DOHH2 (cell line): ENCODE measurements around the gene TUSC2.
"Not testable (repeated sequence)": the region's sequence is repeated elsewhere in the genome, so short reads cannot be mapped to it uniquely, and the experiment has no call there.

Experiments used
- H3F3A ChIP-seq: fragments of 200-600 bp; sonication (generic), shearing (Covaris generic); 2 replicates; pipeline ENCODE4 v1.6.0; 2016; ENCODE audit warnings: antibody characterized with exemption, mild to moderate bottlenecking; ENCODE audit not compliant: control insufficient read depth, insufficient read depth
- H3K27ac ChIP-seq: fragments of 200-600 bp; sonication (generic); 2 replicates; pipeline ENCODE4 v1.5.1; 2014; ENCODE audit warnings: low read depth, mild to moderate bottlenecking, low read length, moderate library complexity
- H3K27me3 ChIP-seq: fragments of 200-600 bp; sonication (generic); 2 replicates; pipeline ENCODE4 v1.6.1; 2014; ENCODE audit warnings: mild to moderate bottlenecking, low read length, mixed read lengths; ENCODE audit not compliant: control insufficient read depth
- H3K36me3 ChIP-seq: fragments of 200-600 bp; sonication (generic); 2 replicates; pipeline ENCODE4 v1.6.1; 2014; ENCODE audit warnings: mild to moderate bottlenecking, low read length, moderate library complexity, mixed read lengths; ENCODE audit not compliant: control insufficient read depth
- H3K4me1 ChIP-seq: fragments of 200-600 bp; sonication (generic); 2 replicates; pipeline ENCODE4 v1.6.1; 2014; ENCODE audit warnings: mild to moderate bottlenecking, low read length, mixed read lengths; ENCODE audit not compliant: control insufficient read depth
- H3K4me2 ChIP-seq: fragments of 200-600 bp; sonication (generic); 2 replicates; pipeline ENCODE4 v1.6.0; 2014; ENCODE audit warnings: mild to moderate bottlenecking, low read length, moderate library complexity
- H3K4me3 ChIP-seq: fragments of 200-600 bp; sonication (generic); 2 replicates; pipeline ENCODE4 v1.5.1; 2014; ENCODE audit warnings: mild to moderate bottlenecking, low read length, mixed read lengths
- H3K79me2 ChIP-seq: fragments of 200-600 bp; sonication (generic); 2 replicates; pipeline ENCODE4 v1.6.1; 2014; ENCODE audit warnings: mild to moderate bottlenecking, low read length, mixed read lengths; ENCODE audit not compliant: control insufficient read depth
- H3K9me2 ChIP-seq: fragments of 200-600 bp; sonication (generic); replicated peaks from 2 replicates; pipeline ENCODE4 v1.6.1; 2014; ENCODE audit warnings: mild to moderate bottlenecking, low read length, mixed read lengths; ENCODE audit not compliant: control insufficient read depth
- H3K9me3 ChIP-seq: fragments of 200-600 bp; sonication (generic); 2 replicates; pipeline ENCODE4 v1.6.1; 2014; ENCODE audit warnings: antibody characterized with exemption, low read length, mixed read lengths; ENCODE audit not compliant: control insufficient read depth, insufficient read depth
- H4K20me1 ChIP-seq: fragments of 200-600 bp; sonication (generic); 2 replicates; pipeline ENCODE4 v1.6.0; 2014; ENCODE audit warnings: low read depth, mild to moderate bottlenecking, antibody characterized with exemption, low read length, moderate library complexity; ENCODE audit not compliant: control insufficient read depth, insufficient read depth
- CTCF ChIP-seq: fragments of 200-600 bp; sonication (generic); IDR thresholded peaks from one replicate; pipeline ENCODE4 v1.5.1; 2014; ENCODE audit warnings: antibody characterized with exemption, mild to moderate bottlenecking, low read depth, low read length; ENCODE audit not compliant: poor library complexity, severe bottlenecking
- EZH2phosphoT487 ChIP-seq: fragments of 200-600 bp; sonication (generic); IDR thresholded peaks from 2 replicates; pipeline ENCODE4 v1.6.1; 2017; ENCODE audit warnings: borderline replicate concordance, mild to moderate bottlenecking, antibody characterized with exemption, low read length, moderate library complexity, mixed read lengths

TUSC2 gene

GRCh38 chr3:50288387-50289007, 39.5 kb downstream of the TUSC2 start:
- no peaks in the 10 kb centered on the region for H4K20me1 ChIP-seq

GRCh38 chr3:50287262-50287661, 40.8 kb downstream of the TUSC2 start:
- Histone ChIP-seq H3K4me1 (peaks cover 6% of the 10 kb centered on the region), H3K27ac (no peak overlapping the region), H4K20me1 (no peaks in the 10 kb centered on the region), H3K9me3 (no peaks in the 10 kb centered on the region), H3K4me3 (no peak overlapping the region), H3K36me3 (peaks cover 55% of the 10 kb centered on the region), H3K79me2 (peaks cover 32% of the 10 kb centered on the region), H3F3A (no peaks in the 10 kb centered on the region; the same call in 1 of the 2 replicates), H3K27me3 (no peaks in the 10 kb centered on the region), H3K9me2 (no peaks in the 10 kb centered on the region), H3K4me2 (no peak overlapping the region)
- TF ChIP-seq EZH2phosphoT487 (no peak), CTCF (no peak)

More at GRCh38 chr3:50288387-50289007, 39.5 kb downstream of the TUSC2 start:
- no peak overlapping the region for H3K4me3 ChIP-seq
- TF ChIP-seq EZH2phosphoT487: no peak
- no peak for TF ChIP-seq CTCF
- peaks cover 16% of the 10 kb centered on the region for H3K4me1 ChIP-seq
- no peak overlapping the region for H3K4me2 ChIP-seq
- no peaks in the 10 kb centered on the region for H3K27me3 ChIP-seq
- no peaks in the 10 kb centered on the region for H3K9me3 ChIP-seq
- no peaks in the 10 kb centered on the region for H3K9me2 ChIP-seq
- no peak overlapping the region for H3K27ac ChIP-seq
- H3F3A ChIP-seq: no peaks in the 10 kb centered on the region; the same call in 1 of the 2 replicates
- peaks cover 32% of the 10 kb centered on the region for H3K79me2 ChIP-seq
- H3K36me3 ChIP-seq: peaks cover 55% of the 10 kb centered on the region

GRCh38 chr3:50286322-50287227, 41.4 kb downstream of the TUSC2 start:
- Histone ChIP-seq H3K9me3 (no peaks in the 10 kb centered on the region), H3K79me2 (peaks cover 26% of the 10 kb centered on the region), H3K4me1 (peaks cover 6% of the 10 kb centered on the region), H3K27me3 (no peaks in the 10 kb centered on the region), H4K20me1 (no peaks in the 10 kb centered on the region), H3K4me2 (no peak overlapping the region), H3K27ac (no peak overlapping the region), H3K36me3 (peaks cover 50% of the 10 kb centered on the region), H3F3A (no peaks in the 10 kb centered on the region; the same call in 1 of the 2 replicates), H3K4me3 (no peak overlapping the region), H3K9me2 (no peaks in the 10 kb centered on the region)
- TF ChIP-seq CTCF (no peak), EZH2phosphoT487 (no peak)

- not testable (repeated sequence) for H3K4me3 ChIP-seq, H3K9me2 ChIP-seq
Measured at GRCh38 chr3:50284121-50284520, 43.9 kb downstream of the TUSC2 start.

More at GRCh38 chr3:50284121-50284520, 43.9 kb downstream of the TUSC2 start:
- H3K4me2 ChIP-seq, H4K20me1 ChIP-seq, H3K79me2 ChIP-seq, H3K9me3 ChIP-seq, H3K27me3 ChIP-seq, H3K4me1 ChIP-seq, H3F3A ChIP-seq, H3K27ac ChIP-seq: not testable (repeated sequence)
- peaks cover 30% of the 10 kb centered on the region for H3K36me3 ChIP-seq
